Central memory CD8-positive, alpha-beta T cell (primary cell): ENCODE measurements around the gene RIC3.

Experiments
- ATAC-seq: fragments of 150-1000 bp; cut with Tn5 transposase; replicated peaks from 2 replicates; pipeline ENCODE4 v1.10.0; 2022; ENCODE audit warnings: mild to moderate bottlenecking, moderate FRiP score, moderate number of reproducible peaks; ENCODE audit not compliant: poor library complexity, severe bottlenecking; ENCODE audit errors: extremely low read depth
- DNase-seq, 2 donors: peaks; one replicate each; pipeline ENCODE4 v3.0.0; 2021; ENCODE audit warnings: low spot score in 2 of 2
- H3K27ac Mint-ChIP-seq: one replicate; pipeline ENCODE4 v1.8.0; 2022; ENCODE audit warnings: low read depth, mild to moderate bottlenecking, moderate library complexity, mixed read lengths
- H3K27me3 Mint-ChIP-seq: one replicate; pipeline ENCODE4 v1.8.0; 2022; ENCODE audit warnings: mixed read lengths
- H3K36me3 Mint-ChIP-seq: one replicate; pipeline ENCODE4 v1.8.0; 2022; ENCODE audit warnings: mild to moderate bottlenecking, moderate library complexity, mixed read lengths; ENCODE audit not compliant: insufficient read depth
- H3K4me1 Mint-ChIP-seq: one replicate; pipeline ENCODE4 v1.8.0; 2022; ENCODE audit warnings: mixed read lengths
- H3K4me3 Mint-ChIP-seq: one replicate; pipeline ENCODE4 v1.8.0; 2022; ENCODE audit warnings: mild to moderate bottlenecking, moderate library complexity, mixed read lengths
- H3K9me3 Mint-ChIP-seq: one replicate; pipeline ENCODE4 v1.8.0; 2022; ENCODE audit warnings: mixed read lengths

Gene RIC3

DNA sequence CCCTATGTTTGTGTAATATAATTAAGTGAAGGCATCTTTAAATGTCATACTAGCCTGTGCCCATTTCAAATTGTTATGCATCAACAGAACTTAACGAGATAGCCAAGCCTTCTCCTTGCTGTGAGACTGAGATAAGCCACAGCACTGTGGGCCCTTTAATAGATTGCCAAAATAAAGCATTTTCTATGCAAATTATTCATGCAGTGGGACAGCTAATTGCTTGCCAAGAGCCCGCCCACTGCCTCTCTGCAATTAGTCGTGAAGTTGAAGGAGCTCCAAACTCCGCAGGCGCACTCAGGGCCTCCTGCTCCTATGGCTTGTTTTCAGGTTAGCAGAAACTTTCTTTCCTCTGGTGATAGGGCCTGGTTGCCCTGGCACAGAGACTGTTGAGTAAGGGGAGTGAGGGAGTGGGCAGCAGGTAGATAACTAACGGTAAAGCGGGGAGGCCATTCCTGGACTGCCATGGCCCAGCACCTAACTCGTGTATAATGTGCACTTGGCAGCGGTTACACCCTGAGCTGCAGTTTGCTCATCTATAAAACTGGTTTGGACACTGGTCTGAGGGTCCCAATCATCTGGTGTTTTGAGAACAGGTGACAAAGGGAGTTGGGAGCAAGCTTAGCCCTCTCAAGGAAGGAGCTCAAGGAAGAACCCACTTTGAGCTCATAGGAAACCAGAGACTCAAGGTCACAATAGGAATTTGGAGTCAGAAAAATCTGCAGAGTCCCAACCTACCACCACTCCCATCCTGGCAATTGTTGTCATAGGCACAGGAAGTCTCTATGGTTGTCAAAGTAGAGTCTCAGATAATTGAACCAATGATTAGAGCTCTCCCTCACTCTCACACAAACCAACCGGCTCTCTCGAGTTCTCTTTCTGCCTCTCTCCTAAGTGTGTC is 33.9 kb upstream of the RIC3 start:
- Mint-ChIP-seq H3K9me3 (no peaks in the 10 kb centered on the region), H3K36me3 (peaks cover 2% of the 10 kb centered on the region), H3K4me1 (peaks cover 7% of the 10 kb centered on the region), H3K27me3 (peaks cover 75% of the 10 kb centered on the region), H3K4me3 (no peak overlapping the region), H3K27ac (no peak overlapping the region)
- no peak for DNase-seq
- ATAC-seq, result no peak

GRCh38 chr11:8201644-8202365 is 33.0 kb upstream of the RIC3 start:
- H3K4me3 Mint-ChIP-seq, result no peak overlapping the region
- H3K9me3 Mint-ChIP-seq, result no peaks in the 10 kb centered on the region
- ATAC-seq (peak; percentile 28), DNase-seq (no peak)
- peaks cover 2% of the 10 kb centered on the region for H3K36me3 Mint-ChIP-seq
- H3K27ac Mint-ChIP-seq, result no peak overlapping the region
- H3K4me1 Mint-ChIP-seq, result peaks cover 2% of the 10 kb centered on the region
- H3K27me3 Mint-ChIP-seq, result peaks cover 75% of the 10 kb centered on the region

- H3K36me3 Mint-ChIP-seq, result no peaks in the 10 kb centered on the region
- DNase-seq (no peak), ATAC-seq (no peak)
- H3K27me3 Mint-ChIP-seq, result peaks cover 76% of the 10 kb centered on the region
- no peaks in the 10 kb centered on the region for H3K9me3 Mint-ChIP-seq
- no peaks in the 10 kb centered on the region for H3K4me1 Mint-ChIP-seq
- no peak overlapping the region for H3K4me3 Mint-ChIP-seq
- H3K27ac Mint-ChIP-seq, result no peak overlapping the region
These were observed 30.9 kb upstream of the RIC3 start for GRCh38 chr11:8199676-8200075.

DNA sequence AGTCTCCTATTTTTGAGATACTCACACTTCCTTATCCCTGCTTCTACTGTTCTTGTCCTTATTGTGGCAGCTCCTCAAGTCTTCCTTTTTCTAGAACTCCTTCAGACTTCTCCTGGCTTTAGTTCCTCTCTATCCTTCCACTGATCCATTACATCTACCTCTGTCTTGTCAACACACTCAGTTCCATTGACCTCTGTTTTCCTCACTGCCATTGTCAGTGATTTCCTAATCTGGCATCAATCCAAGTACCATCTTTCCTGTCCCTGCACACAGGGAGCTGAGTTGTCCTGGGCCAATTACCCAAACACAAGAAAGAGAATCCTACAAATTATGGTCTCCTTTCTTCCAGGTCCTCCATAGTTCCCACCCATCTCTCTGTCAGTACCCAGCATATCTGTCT is 27.9 kb upstream of the RIC3 start:
- Mint-ChIP-seq H3K27me3 (peaks cover 61% of the 10 kb centered on the region), H3K36me3 (no peaks in the 10 kb centered on the region), H3K4me3 (no peak overlapping the region), H3K9me3 (no peaks in the 10 kb centered on the region), H3K27ac (no peak overlapping the region), H3K4me1 (no peaks in the 10 kb centered on the region)
- no peak for DNase-seq
- ATAC-seq, result no peak

- Mint-ChIP-seq H3K36me3 (no peaks in the 10 kb centered on the region), H3K27me3 (peaks cover 66% of the 10 kb centered on the region), H3K27ac (no peak overlapping the region), H3K9me3 (no peaks in the 10 kb centered on the region), H3K4me3 (no peak overlapping the region), H3K4me1 (no peaks in the 10 kb centered on the region)
- ATAC-seq, result no peak
- DNase-seq, result no peak
These were observed 26.1 kb upstream of the RIC3 start for GRCh38 chr11:8194956-8195355.

DNA sequence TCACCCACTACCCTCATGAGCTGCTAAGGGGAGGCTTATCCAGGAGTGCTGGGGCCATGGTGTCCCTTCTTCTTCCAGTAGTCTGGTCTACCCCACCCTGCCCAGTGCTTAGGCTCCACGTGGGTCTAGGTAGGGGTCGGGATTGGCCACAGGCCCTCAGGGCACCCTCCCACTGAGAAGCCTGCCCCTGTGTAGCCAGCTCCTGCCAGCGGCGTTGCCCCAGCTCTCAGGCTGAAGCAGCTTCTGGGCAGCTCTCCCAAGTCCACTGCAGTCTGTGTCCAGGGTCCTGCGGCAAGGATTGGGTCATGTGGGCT is 24.0 kb upstream of the RIC3 start:
- Mint-ChIP-seq H3K36me3 (no peaks in the 10 kb centered on the region), H3K4me1 (no peaks in the 10 kb centered on the region), H3K27ac (no peak overlapping the region), H3K27me3 (peaks cover 55% of the 10 kb centered on the region), H3K9me3 (no peaks in the 10 kb centered on the region), H3K4me3 (no peak overlapping the region)
- DNase-seq (no peak), ATAC-seq (no peak)

- peaks cover 55% of the 10 kb centered on the region for H3K27me3 Mint-ChIP-seq
These were observed 23.4 kb upstream of the RIC3 start for GRCh38 chr11:8192016-8192895.

DNA sequence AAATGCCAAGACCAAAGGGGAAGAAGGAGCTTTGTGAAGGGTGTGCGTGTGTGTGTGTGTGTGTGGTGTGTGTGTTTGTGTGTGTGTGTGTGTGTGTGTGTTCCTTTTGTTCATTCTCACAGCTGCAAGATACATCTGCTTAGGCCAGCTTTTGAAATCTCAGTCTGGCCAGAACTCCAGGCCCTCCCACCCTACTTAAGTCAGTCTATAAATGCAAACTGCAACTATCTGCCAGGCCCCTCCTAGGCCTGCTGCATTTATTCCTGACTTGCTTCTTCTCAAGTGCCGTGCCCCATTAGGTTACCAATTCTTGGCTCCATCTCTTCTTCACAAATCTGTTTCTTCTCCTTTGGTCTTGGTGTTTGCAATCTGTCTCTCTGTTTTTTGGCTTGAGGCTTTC is 21.6 kb upstream of the RIC3 start:
- no peak for DNase-seq
- Mint-ChIP-seq H3K4me3 (no peak overlapping the region), H3K36me3 (no peaks in the 10 kb centered on the region), H3K4me1 (no peaks in the 10 kb centered on the region), H3K27me3 (peaks cover 55% of the 10 kb centered on the region), H3K9me3 (no peaks in the 10 kb centered on the region), H3K27ac (no peak overlapping the region)
- no peak for ATAC-seq

More at GRCh38 chr11:8192016-8192895, 23.4 kb upstream of the RIC3 start:
- no peaks in the 10 kb centered on the region for H3K9me3 Mint-ChIP-seq
- H3K4me1 Mint-ChIP-seq, result no peaks in the 10 kb centered on the region
- H3K27ac Mint-ChIP-seq, result no peak overlapping the region
- no peaks in the 10 kb centered on the region for H3K36me3 Mint-ChIP-seq
- no peak for ATAC-seq
- DNase-seq, result no peak
- H3K4me3 Mint-ChIP-seq, result no peak overlapping the region

GRCh38 chr11:8186429-8186828 is 17.6 kb upstream of the RIC3 start:
- no peaks in the 10 kb centered on the region for H3K4me1 Mint-ChIP-seq
- no peak for DNase-seq
- no peak overlapping the region for H3K27ac Mint-ChIP-seq
- ATAC-seq, result no peak
- H3K36me3 Mint-ChIP-seq, result no peaks in the 10 kb centered on the region
- H3K27me3 Mint-ChIP-seq, result peaks cover 41% of the 10 kb centered on the region
- H3K9me3 Mint-ChIP-seq, result no peaks in the 10 kb centered on the region
- H3K4me3 Mint-ChIP-seq, result no peak overlapping the region

- ATAC-seq, result no peak
- Mint-ChIP-seq H3K4me3 (no peak overlapping the region), H3K27me3 (peaks cover 31% of the 10 kb centered on the region)
These were observed 14.3 kb upstream of the RIC3 start for GRCh38 chr11:8183111-8183510.

DNA sequence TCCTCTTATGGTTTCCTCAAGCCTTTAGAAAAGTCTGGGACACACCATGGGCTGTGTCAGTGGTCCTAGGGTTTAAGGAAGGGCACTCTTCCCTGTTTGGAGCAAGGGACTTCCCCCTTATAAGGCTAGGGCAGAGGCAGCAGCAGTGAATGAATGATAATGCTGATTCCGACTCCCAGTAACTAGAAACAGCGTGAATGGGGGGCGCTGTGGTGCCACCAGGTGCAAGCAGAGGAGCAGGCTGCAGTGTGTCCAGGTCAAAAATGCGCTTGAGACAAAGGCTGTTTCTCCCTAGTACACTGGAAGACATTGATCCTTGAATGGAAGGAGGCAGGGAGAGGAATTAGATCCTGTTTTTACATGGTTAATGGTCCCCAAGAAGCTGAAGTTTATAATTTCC is 11.6 kb upstream of the RIC3 start:
- Mint-ChIP-seq H3K4me1 (no peaks in the 10 kb centered on the region), H3K9me3 (no peaks in the 10 kb centered on the region), H3K36me3 (no peaks in the 10 kb centered on the region), H3K27ac (no peak overlapping the region), H3K4me3 (no peak overlapping the region), H3K27me3 (peaks cover 6% of the 10 kb centered on the region)
- DNase-seq (no peak), ATAC-seq (no peak)

More at GRCh38 chr11:8183111-8183510, 14.3 kb upstream of the RIC3 start:
- H3K27ac Mint-ChIP-seq, result no peak overlapping the region
- no peaks in the 10 kb centered on the region for H3K4me1 Mint-ChIP-seq
- no peak for DNase-seq
- no peaks in the 10 kb centered on the region for H3K9me3 Mint-ChIP-seq
- H3K36me3 Mint-ChIP-seq, result no peaks in the 10 kb centered on the region

DNA sequence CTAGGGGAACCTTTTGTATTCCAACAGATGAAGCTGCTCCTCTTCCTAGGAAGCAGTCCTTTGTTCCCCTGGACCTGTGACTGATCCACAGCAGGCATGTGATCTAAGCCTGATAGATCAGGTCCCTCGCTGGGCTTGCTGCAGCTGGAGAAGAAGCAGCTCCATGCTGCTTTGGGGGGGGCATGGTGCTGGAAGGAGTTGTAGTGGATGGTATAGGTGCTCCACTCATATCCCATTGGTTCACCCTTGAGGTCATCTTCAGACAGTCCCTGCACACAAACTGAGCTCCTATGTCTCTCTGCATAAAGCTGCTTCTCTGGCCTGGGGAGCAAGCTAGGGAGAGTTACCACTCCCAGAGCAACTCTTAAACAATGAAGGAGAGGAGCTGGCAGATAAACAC is 9.5 kb upstream of the RIC3 start:
- H3K27me3 Mint-ChIP-seq, result peaks cover 15% of the 10 kb centered on the region
- no peak for DNase-seq
- ATAC-seq, result no peak
- no peak overlapping the region for H3K27ac Mint-ChIP-seq
- no peaks in the 10 kb centered on the region for H3K36me3 Mint-ChIP-seq
- no peaks in the 10 kb centered on the region for H3K4me1 Mint-ChIP-seq
- no peaks in the 10 kb centered on the region for H3K9me3 Mint-ChIP-seq
- no peak overlapping the region for H3K4me3 Mint-ChIP-seq
